ENCODE results near the gene LPAR2. TPM values are rescaled to one million over a fixed set of nuclear protein-coding genes. Genes with fewer than 3 reads are reported as not detected.

Gene LPAR2
- total RNA-seq, 1 donor from 2014 or later: 62.6 TPM

DNA sequence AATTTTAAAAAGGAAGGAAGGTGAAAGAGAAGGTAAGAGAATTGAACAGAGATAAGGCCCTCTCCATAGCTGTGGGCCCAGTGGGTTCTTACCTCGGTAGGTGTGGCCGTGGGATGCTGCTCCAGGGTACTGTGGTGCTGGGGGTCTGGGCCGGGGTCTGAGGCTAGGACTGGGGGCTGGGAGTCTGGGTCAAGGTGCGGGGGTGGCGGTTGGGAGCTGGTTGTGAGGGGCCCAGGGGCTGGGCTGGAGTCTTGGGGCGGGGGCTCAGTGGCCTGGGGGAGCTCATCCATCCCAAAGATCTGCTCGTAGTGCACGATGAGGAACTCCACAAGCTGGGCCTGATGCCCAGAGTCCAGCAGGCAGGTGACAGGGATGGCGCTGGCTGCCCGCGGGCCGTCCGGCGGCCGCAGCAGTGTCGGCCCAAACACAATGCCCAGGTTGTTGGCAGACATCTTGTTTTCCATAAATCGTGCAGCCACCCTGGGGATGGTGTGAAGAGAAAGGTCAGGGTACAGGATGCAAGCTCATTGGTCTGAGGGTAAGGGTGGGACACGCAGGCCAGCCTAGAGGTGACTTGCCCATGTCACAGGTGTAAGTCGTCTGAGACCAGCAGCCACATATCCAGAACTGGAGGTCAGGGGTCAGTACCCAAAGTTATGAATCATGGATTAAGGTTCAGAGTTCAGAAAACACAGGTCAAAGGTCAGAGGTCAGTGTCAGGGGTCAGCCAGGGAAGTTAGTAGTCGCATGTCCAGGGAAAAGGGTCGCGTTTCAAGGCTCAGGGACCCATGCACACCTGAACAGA is 5.9 kb upstream of the LPAR2 start:
- intact Hi-C loops (cut with micrococcal nuclease): no loop called here

DNA sequence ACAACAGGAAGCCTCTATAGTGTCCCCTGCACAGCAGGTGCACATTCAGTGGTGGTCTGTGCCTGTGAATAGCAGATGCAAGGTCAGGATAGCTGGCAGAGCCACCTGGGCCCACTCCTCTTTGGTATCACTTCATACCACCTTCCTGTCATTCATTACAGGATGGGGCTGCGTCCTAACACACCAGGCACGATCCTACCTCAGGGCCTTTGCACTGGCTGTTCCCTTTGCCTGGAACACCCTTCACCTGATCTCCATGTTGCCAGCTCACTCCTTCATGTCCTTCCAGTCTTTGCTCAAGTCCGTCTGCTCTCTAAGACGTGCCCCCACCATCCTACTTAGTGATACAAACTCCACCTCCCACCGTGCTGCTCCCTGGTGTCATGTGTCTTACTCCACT is 4.6 kb upstream of the LPAR2 start:
- intact Hi-C loops (cut with micrococcal nuclease): no loop called here

DNA sequence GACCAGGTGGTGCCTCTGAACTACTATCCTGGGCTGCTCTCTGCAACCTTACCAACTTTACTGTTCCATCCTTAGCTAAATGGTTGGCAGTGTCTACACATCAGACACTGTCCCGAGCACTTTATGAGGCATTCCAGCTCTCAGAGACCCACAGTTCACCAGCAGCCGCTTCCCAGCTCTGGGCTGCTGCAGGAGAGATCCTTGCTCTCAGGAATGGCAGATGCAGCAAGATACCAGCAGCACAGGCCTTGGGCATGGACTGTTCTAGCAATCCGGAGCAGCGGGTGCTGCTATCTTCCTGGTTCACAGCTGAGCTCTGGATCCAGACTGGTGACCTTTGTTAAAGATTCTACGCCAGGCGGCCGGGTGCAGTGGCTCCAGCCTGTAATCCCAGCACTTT is 3.3 kb upstream of the LPAR2 start:
- intact Hi-C loops (cut with micrococcal nuclease): no loop called here

DNA sequence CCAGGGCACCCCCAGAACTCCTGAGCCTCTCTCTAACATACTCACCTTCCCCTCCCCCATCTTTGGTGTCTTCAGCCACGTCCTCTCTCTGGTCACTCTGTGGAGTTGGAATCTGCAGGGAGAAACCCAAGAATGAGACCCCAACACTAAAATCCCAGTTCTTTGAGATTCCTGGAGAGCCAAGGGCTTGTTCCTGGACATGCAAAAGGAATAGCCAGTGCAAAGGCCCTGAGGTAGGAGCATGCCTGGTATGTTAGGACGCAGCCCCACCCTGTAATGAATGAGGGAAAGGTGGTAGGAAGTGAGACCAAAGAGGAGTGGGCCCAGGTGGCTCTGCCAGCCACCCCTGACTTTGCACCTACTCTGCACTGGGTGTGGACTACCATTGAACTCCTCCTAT is 2.4 kb upstream of the LPAR2 start:
- intact Hi-C loops (cut with micrococcal nuclease): no loop called here

DNA sequence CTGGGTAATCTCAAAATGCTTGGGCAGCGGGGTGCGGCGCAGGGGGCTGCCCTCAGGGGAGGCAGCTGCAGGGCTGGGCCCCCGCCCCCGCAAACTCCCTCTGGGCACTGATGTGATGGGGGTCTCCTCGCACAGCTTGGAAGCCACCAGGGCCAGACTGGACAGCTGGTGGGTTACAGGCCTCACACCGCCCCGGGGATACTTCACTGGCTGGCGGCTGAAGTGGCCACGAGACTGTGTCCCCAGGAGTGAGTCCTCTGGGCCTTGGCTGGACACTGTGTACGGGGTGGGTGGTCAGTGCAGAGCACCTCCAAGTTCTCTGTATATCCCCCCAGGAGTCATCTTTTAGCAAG is 2.0 kb upstream of the LPAR2 start:
- intact Hi-C loops (cut with micrococcal nuclease): no loop called here

DNA sequence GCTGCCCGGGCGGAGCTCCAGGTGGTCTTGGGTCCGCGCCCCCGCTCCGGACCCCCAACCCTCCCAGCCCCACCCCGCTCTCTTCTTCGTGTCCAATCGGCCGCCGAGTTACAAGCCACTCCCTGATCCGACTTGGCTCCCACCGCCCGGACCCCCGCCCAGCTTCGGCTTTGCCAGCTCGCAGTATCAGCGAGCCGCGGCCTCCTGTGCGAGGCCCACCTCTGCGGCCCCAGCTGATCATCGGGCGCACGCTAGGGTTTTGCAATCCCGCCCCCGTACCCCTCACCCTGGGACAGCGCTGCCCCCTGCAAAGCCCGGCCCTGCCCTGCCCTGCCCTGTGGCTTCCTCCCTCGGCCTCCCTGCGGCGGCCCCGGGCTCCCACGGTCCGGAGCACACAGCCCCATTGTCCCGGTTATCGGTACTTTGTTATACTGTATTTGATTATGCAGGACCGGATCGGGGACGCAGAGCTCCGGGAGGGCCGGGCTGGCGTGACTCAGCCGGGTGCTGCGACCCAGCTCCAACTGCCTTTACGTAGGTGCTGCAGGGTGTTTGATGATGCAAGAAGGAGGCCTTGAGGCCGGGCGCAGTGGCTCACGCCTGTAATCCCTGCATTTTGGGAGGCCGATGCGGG is 598 bp upstream of the LPAR2 start:
- intact Hi-C loops (cut with micrococcal nuclease): loop anchor here (1.0 kb wide), 1 partner anchor 34 kb away; no protein-coding TSS in a partner anchor

DNA sequence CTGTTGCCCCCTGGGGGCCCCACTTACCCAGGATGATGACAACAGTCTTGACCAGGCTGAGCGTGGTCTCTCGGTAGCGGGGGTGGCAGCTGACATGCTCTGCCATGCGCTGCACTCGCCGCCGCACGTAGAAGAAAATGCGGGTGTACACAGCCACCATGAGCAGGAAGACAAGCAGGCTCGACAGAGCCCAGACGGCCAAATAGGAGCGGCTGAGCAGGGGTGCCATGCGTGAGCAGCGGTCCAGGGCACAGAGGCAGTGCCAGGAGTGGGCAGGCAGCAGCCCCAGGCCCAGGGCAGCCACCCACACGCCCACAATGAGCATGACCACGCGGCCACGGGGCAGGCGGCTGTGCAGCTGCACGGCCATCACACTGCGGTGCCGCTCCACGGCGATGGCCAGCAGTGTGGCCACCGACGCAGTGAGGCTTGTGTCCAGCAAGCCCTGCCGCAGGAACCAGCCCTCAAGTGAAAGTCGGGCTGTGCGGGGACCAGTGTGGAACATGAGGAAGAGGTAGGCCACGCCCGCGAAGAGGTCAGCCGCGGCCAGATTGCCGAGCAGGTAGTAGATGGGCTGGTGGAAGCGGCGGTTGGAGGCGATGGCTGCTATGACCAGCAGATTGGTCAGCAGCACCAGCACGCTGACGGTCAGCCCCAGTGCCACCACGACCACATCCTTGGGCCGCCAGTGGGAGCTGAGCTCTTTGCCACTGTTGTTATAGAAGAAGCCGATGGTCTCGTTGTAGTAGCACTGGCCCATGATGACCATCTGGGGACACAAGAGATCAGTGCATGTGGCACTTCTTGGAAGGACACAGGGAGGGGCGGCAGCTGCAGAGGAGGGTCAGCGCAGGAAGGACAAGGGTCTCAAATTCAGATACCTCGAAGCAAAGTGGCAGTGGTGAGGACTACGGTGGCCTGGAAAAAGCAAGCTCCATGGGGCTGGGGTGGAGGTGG is 1.2 kb downstream of the LPAR2 start:
- intact Hi-C loops (cut with micrococcal nuclease): loop anchor here (1.0 kb wide), 3 partner anchors 8 to 35 kb away; partner anchors contain the start of genes GMIP and PBX4

DNA sequence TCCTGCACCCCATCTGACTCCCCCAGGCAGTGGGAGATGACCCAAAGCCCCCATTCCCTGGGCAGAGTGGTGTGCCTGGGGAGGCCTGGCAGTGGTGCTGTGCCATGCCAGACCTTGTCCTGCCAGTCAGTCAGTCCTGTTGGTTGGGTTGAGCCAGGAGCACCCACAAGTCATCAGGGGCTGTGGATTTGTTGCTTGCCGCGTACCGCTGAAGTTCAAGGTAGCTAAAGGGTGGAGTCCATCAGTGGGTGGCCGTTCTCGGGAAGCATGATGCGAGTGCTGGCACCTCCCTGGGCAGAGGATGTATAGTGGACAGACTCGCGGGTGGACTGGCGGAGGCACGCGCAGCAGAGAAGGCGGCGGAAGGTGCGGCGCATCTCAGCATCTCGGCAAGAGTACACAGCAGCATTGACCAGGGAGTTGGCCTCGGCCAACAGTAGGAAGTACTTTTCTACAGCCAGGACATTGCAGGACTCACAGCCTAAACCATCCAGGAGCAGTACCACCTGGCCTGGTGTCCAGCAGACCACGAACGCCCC is 3.9 kb downstream of the LPAR2 start:
- intact Hi-C loops (cut with micrococcal nuclease): no loop called here

DNA sequence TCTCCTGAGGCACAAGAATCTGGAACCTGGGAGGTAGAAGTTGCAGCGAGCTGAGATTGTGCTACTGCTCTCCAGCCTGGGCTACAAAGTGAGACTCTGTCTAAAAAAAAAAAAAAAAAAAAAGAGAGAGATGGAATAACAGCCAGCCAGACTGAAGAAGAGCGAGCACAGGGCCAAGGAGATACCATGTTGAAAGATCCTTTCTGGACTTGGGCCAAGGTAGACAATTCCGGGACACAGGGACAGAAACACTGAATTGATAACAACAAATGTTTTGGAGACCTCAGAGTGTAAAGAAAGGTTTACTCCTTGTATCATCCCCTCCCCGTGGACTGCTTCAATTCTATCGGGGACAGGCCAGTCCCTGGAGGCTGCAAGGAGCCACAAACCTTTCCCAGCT is 4.6 kb downstream of the LPAR2 start:
- intact Hi-C loops (cut with micrococcal nuclease): no loop called here

DNA sequence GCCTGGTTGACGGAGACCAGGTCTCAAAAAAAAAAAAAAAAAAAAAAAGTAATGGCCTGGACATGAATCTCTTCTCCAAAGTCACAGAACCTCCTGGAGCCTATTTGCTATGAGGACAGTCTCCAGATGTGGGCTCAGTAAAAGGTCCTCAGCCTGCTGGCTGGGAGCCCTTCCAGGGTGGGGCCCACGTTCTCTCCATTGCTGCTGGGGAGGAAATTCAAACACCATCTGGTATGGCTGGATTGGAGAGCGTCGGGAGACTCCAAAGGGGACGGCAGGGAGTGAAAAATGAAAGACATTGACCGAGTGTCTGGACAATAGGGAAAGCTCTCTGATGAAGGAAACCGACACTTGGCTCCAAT is 8.2 kb downstream of the LPAR2 start:
- intact Hi-C loops (cut with micrococcal nuclease): loop anchor here (2.0 kb wide), 1 partner anchor 43 kb away; the partner anchor contains the start of gene ATP13A1

DNA sequence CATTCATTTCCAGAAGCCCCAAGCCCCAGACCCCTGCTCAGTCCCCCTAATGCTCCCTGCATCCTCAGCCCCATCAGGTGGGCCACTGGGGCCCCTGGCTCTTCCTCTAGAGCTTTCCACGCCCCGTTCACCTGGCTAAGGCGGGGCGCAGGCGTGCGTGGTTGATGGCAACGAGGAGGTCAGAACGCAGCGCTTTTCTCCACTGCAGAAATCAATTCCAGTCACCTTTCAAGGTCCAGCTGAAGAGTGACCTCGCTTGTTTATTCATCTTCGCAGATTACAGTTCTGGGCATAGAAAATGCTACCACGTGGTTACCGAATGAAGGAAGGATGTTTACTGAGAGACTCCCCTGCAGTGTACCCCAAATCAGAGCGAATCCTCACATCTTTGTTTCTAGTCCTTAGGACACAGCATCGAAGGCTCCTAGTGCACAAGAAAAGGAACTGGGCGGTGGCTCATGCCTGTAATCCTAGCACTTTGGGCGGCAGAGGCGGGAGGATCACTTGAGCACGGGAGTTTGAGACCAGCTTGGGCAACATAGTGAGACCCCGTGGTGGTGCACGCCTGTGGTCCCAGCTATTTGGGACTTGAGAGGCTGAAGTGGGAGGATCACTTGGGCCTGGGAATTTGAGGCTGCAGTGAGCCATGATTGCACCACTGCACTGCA is 8.7 kb downstream of the LPAR2 start:
- intact Hi-C loops (cut with micrococcal nuclease): loop anchor here (2.0 kb wide), 1 partner anchor 43 kb away; the partner anchor contains the start of gene ATP13A1

DNA sequence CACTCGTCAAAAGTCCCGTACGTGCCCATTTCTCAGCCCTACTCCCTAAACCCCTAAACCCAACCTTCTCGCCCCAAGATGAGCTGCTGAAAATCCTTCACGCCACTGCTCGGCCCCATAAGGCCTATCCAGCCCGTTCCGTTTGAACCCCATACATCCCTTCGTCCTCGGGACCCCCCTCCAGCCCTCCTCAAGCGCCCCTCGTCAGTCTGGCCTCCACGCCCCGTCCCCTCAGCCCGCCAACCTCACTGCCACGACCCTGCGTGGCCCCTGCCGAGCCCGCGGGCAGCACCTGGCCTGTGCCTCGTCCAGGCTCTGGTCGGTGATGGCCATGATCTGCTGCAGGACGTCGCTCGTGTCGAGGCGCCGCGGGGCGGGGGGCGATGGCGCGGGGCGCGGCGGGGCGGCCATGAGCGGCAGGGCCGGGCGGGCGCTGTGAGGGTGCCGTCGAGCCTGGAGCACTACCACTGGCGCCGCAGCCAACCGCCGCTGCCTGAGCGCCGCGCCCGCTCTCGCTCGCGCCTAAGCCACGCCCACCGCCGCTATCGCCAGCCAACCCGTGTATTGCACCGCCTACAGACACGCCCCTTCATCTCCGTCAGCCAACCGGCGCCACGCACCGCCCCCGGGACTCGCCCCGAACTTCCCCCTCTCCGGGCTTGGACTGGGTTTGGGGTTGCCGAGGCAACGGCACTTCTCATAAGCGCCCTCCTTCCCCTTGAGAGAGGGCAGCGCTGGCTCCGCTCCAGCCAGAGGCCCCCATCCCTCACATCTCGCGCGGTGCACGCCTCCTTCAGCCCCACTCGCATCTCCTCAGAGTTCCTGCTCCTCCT is 9.6 kb downstream of the LPAR2 start, which contains the start of gene PBX4:
Gene PBX4, minus strand, starts transcription at position 469 of the 833 bp plus-strand sequence. Its CDS starts 58 bp downstream, at position 411.
- intact Hi-C loops (cut with micrococcal nuclease): loop anchor here (1.0 to 2.0 kb wide), 8 partner anchors 9 to 282 kb away; partner anchors contain the start of genes ATP13A1, GMIP and ZNF93

DNA sequence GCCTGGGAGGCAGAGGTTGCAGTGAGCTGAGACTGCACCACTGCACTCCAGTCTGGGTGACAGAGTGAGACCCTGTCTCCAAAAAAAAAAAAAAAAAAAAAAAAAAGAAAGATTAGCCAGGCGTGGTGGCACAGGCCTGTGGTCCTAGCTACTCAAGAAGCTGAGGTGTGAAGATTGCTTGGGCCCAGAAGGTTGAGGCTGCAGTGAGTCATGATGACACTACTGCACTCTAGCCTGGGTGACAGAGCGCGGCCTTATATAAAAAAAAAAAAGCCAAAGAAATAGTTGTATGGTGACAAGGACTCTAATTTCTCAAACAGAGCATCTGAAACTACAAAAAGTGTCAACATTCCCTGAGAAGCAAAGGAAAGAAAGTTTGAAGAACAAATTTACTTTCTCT is 12.9 kb downstream of the LPAR2 start:
- intact Hi-C loops (cut with micrococcal nuclease): no loop called here

DNA sequence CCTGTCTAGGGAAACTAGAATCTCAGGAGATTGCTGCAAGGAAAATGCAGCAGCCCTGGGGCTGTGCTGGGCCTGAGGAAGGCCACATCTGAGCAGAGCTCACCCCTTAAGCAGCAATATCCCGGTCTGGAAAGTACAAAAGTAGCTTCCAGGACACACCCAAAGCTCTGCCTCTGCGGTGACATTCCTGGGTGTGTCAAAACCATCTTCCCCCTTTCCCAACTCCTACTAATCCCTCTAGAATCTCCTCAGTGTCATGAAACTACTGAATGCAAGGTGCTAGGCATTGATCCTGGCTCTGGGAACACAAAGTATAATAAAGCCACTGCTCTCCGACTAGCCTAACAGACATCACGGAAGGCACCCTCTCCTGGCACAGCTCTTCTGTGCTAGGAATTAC is 14.5 kb downstream of the LPAR2 start:
- intact Hi-C loops (cut with micrococcal nuclease): no loop called here

DNA sequence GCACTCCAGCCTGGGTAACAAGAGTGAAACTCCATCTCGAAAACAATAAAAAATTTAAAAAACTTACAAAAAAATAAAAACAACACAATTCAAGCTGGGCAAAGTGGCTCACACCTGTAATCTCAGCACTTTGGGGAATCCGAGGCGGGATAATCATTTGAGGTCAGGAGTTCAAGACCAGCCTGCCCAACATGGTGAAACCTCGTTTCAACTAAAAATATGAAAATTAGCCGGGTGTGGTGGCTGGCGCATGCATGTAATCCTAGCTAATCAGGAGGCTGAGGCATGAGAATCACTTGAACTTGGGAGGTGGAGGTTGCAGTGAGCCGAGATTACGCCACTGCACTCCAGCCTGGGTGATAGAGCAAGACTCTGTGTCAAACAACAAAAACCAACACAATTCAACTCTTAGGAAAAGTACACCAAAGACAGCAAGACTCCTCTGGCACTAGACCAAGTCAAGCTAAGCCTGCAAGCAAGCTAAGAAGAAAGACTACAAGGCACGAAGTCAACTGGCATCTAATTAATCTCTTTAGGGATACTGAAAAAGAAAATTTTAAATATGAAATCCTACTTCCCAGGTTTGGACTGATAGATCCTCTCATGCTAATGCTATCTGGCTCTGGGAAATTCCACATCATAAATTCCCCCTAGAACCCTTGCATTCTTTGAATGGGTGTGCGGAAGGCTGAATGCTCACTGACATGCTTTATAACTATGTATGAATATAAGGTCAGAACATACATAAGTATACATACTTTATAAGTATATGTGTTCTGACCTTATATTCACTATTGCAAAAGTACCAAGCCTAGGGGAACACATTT is 17.4 kb downstream of the LPAR2 start:
- intact Hi-C loops (cut with micrococcal nuclease): no loop called here

DNA sequence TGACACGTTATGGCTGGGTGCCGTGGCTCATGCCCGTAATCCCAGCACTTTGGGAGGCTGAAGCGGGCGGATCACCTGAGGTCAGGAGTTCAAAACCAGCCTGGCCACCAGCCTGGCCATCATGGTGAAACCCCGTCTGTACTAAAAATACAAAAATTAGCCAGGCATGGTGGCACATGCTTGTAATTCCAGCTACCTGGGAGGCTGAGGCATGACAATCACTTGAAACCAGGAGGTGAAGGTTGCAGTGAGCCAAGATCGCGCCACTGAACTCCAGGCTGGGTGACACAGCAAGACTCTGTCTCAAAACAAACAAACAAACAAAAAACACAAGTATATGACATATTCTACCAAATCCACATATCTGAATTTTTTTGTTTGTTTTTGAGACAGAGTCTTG is 21.3 kb downstream of the LPAR2 start:
- intact Hi-C loops (cut with micrococcal nuclease): loop anchor here (1.0 kb wide), 3 partner anchors 8 to 15 kb away; partner anchors contain the start of gene PBX4

DNA sequence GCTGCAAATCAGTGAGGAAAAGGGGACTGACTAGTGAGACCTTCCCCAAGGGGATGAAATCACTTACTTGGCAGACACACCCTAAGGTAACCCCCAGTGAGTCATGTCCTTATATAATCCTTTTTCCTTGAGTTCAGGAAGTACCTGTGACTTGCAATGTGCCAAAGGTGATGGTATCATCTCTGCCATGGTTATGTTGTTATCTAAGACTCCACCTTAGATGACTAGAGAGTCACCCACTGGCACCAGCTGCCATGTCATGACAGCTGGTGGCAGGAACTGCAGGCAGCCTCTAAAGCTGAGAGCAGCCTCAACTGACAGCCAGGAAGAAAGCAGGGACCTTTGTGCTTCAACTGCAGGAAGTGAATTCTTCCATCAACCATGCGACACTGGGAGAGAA is 22.0 kb downstream of the LPAR2 start:
- intact Hi-C loops (cut with micrococcal nuclease): loop anchor here (1.0 kb wide), 3 partner anchors 8 to 15 kb away; partner anchors contain the start of gene PBX4

DNA sequence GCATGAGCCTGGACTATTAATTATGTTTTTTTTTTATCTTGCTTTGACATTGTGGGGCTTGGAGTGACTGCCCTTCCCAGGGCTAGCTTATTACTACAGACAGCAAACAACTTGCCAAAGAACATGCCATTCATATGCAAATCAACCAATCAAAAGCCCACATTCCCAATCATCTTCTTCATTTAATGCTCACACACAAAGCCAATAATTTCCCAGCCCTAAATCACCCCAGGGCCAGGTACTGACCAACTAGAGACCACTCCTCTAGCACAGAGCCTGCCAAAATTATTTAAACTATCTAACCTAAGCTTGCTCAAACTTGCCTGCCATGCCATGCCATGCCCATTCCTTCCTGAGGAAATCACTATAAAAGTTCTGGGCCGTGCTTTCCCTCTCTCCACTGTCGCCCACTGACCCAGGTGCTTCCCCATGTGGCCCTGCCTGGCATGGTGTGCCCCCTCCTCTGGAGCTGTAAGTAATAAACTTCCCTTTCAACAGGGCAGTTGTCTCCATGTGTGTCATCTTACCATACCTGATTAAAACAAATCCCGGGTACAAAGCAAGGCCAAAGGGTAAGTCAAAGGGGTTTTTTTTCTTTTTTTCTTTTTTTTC is 25.2 kb downstream of the LPAR2 start:
- intact Hi-C loops (cut with micrococcal nuclease): no loop called here
